Stimulated activated CD4-positive, alpha-beta T cell treated with anti-CD3 and anti-CD28 coated beads, TNF-alpha, amount 100 ng/mL, for 4 hours (primary cell): ENCODE results near the gene UBE3B.
"Not testable (repeated sequence)": the region's sequence is repeated elsewhere in the genome, so short reads cannot be mapped to it uniquely, and the experiment has no call there.

Experiments used
- DNase-seq, 3 experiments: peaks; one replicate each; pipeline ENCODE4 v3.0.0-alpha.2; 2020; ENCODE audit warnings: low read depth in 3 of 3

Gene UBE3B

DNA sequence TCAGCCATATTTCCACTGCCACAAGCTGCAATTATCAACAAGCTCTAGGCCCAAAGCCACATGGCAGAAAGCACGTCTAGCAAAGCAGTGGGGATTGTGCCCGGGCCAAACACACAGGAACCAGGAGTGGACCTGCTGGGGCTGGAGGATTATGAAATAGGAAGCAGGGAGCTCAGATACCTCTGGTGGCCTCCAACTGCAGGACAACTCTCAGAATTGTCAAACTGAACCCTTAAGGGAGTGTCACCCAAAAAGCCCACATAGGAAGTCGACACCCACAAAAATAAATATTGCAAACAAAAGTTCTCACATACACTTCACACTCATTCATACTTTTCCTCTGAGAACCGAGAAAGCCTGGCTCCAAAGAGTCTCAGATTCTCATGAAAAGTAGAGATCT, 26.5 kb upstream of the UBE3B start:
- DNase-seq = no peak

DNA sequence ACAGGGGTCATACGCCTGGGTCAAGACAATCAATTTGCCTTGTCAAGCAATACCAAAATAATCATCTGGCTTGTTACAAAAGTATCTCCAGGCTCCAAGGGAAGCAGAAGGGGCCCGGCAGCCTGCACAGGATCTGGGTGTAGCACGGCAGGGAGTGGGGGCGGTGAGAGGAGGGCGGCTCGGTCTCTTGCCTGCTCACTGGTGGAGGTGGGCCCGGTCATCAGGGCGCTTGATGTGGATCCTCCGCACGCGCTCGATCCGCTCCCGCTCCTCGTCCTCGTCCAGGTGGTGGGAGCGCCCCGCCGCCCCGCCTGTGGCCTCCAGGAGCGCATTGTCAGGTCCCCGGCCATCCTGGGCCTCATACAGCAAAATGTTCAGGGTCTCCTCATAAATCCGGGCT, 26.0 kb upstream of the UBE3B start:
- no peak for DNase-seq

DNA sequence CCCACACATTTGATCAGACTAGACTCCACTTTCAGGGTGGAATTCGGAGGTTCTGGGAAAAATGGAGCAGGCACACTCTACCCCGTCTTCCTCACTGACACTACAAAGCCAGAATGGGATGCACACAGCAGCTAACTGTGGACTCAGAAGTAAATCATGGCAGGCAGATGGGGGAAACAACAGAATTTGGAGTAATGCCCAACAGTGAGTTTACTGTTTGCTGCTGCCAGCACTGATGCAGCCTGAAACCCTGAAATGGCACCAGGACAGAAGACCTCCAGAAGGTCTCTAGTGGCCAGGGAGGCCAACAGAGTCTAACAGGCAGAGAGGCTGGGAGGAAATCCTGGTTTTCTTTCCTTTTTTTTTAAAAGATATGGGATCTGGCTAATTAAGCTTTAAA, 24.9 kb upstream of the UBE3B start:
- no peak for DNase-seq

DNA sequence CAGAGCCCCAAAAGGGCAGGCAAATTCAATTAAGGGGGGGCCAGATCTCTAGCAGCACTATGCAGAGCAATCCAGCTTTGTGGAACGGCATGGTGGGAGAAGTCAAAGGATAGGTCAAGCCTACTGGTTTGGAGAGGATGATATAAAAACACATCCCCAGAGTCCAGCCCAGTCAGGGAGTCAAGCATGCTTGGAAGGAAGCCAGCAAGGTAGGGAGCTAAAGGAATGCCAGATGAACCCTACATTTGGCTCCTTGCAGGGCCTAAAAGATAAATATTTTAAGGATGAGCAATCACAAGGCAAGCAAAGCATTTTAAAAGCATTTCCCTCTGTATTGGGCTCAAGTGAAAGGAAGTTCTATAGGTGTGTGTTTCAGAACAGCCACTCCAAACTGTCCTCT, 21.7 kb upstream of the UBE3B start:
- DNase-seq = no peak

DNA sequence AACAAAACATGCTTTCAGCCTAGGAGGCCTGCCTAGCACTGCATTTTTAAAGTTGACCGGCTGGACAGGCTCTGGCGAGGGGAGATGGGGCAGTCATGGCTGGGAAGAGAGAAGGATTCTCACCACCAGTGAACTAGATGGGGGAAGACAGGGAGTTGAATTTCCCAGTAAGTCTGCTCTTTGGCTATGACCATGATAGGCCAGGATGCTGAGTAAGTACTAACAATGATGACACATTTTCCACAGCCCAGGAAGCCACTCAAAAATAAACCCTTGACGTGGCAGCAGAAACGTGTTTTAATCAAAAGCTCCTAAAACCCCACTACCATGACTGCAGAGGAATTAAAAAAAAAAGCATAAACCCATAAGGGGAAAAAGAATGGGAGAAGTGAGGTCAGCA, 19.3 kb upstream of the UBE3B start:
- no peak for DNase-seq

DNA sequence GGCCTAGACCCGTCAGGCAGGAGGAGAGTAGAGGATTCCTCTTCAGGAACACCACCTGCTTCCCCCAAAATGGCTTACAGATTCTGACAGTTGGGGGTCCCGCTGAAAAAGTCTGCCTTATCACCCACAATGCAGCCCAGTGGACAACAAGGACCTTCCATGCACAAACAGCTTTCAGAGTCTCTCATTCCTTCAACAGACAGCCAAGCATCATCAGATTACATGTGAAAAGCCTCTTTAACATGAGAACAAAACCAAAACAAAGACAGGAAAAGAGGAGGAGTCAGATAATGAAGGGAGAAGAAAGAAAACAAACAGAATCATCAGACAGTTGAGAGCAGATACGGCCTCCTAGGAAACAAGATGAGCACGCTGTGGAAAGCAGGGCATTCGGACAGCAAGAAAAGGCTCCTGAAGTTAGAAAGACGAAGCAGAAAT, 18.6 kb upstream of the UBE3B start:
- DNase-seq = no peak

DNA sequence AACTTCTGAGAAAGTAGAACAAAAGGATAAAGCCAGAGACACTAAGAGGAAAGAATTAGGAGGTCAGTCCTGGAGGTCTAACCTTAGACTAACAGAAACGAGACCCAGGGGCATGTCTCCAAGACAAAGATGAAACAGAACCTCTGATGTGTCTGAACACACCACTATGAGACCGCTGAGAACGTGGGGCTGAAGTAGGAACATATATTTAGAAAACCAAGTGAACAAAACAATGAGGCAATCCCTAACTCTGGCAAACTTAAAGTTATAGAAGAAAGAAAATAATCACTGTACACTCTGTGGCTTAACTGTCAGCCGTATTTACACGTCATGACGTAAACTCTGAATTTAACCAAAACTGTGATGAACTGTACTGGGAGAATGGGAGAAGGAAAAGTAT, 18.2 kb upstream of the UBE3B start:
- no peak for DNase-seq

DNA sequence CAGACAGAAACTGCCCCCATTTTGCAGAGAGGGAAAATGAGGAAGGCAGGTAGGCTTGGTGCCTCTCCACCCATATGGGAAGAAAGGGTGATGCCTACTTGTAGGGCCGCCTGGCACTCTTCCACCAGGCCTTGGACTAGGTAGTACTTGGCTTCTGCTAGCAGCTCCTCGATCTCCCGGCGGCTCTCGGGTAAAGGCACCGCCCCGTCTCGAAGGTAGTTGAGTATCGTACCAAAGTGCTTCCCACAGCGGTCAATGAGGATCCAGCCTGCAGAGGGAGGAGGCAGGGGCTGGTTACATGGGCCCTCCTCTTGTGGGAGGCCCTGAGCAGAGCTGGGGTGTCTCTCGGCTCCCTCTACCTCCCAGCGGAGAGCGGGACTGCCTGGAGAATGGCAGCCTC, 16.9 kb upstream of the UBE3B start:
- DNase-seq = no peak

DNA sequence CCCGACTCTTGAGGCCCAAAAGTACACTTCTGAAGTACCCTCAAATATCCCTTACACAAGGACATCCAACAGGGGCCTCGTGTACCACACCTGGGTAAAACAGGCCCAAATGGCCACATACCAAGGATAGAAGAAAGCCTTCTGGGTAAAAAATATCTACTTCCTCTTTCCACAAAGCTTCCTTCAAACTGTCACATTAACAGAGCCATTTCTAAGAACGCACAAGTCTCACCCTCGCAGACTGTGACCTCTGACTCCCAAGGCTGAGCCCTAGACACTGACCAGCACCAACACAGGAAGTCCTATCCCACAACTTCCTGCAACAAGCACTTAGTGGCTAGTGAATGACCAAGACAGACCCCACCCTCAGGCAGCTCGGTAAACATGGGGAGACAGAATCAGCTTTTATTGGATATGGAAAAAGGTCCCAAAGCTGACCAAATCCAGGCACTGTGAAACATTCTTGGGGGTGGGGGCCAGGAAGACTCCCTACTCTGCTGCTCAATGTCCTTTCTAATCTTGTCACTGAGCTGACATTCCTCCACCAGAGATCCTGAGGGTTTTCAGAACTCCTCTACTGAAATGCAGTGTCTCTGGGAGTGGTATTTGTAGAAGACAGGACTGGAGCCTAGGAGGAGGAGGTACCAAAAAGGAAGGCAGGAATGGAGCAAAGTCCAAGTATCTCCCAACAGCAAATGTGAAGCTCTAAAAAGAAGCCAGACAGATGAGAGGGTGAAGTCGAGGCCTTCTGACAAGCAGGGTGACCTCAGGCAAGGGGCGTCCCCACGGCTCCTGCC, 16.2 kb upstream of the UBE3B start:
- no peak for DNase-seq

DNA sequence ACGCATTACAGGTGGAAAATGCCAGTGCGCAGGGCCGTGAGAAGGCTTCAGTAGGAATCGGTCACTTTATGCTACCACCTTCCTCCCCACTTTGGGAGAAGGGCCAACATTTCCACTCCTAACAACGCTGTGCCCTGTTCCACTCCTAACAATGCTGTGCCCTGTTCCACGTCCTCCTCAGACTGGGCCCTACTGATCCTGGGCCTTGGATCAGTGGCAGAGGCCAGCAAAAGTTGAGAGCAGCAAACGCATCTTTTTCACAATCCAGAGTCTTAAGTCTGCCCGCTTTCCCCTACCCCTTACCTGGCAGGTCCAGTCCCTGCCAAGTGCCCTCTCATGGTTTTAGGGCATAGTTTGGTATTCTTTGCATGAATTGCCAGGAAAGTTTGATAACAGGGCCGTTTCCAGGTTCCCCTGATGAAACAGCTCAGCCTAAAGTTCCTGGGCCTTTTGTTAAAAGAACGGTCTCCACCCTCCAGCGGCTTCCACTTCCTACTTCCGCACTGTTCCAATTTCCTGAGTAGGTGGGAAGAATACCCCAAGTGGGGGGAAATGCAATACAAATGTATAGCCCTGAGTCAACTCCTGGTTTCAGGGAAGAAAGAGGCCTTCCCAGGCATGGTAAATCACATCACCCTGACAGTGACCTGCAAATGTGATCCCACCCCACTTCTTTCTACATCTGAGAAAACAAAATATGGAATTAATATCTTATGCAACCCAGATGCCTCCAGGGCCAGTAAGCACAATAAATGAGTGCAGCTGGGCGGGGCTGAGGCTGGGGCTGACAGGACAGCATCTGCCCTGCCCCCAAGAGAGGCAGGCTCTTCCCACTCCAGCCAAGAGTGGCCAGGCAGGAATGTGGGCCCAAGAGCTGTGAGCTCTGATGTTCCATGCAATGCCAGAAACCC, 15.3 kb upstream of the UBE3B start:
- no peak for DNase-seq

DNA sequence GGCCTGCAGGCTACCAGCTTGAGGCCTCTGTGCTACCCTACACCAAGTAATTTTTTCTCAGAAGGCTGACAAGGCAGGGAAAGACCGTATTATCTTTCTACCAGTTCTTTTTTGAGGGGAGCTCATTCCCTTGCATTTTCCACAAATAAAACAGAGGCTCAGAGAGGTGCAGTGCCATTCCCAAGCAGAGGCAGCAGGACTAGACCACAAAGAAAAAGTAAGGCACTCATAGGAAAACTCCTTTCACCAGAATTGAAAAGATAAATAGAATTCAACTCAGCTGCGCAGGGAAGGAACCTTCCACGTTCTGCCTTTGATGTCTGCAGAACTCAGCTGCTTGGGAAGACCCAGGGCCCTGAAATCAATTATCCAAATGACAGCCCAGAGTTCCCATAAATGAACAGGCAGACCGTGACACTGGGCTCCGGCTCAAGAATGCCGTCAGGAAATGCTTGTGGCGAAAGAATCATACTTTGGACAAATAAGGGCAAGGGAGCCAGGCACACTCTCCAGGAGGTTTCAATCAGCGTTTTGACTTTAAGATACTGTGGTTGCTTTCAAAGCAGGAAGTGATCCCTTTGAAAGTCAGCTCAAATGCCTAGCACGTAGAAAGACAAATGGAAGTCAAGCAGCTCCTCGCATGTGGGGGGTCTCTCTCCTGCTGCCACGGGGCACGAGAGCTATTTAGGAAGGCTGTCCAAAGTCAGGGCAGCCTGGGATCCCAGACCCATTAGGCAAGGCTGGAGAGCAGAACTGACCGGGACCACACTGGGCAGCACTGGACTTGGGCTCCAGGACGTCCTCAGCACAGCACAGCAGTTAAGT, 14.4 kb upstream of the UBE3B start:
- no peak for DNase-seq

DNA sequence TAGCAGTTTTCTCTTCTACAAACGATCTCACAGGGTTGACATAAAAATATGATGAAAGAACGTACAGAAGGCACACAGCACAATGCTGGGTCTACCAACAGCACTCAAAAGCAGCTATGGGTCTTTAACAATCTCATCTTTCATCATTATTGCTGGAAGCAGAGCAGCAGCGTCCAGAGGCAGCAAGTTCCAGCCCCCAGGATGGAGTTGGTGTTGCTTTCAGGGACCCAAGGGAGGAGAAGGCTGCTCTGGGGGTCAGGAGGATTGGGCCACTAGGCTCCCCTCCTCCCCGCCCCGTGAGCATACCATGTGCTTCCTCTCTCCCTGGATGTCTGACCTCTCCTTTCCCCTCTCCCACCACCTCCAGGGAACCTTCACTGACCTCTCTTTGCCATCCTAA, 13.7 kb upstream of the UBE3B start:
- no peak for DNase-seq

DNA sequence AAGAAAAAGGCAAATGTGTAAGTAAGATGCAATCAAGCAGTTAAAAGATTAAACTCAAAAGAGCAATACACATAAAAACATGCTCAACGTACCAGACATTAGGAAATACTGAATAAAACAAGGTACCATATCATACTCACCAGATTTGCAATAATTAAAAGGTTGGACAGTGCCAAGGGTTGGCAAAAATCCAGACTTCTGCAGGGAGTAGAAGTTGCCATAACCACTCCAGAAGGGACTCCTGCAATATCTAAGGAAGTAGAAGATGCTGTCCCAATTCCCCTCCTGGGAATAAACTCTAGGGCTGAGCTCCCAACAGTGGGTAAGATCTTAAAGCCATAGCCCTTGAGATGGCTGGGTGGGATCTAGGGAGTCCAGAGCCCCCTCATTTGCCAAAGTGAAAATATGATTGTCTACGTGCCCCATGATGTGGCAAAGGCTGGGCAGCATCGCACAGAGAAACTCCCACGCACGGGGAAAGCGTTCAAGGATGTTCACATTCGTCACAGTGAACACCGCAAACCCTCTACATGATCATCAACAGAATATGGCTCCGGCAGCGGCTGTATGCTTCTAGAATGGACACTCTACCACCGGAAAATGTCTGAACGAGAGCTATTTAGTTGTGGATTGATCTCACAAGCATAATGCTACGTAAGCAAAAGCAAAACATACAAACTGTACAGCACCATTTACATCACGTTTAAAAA, 12.6 kb upstream of the UBE3B start:
- DNase-seq = no peak

DNA sequence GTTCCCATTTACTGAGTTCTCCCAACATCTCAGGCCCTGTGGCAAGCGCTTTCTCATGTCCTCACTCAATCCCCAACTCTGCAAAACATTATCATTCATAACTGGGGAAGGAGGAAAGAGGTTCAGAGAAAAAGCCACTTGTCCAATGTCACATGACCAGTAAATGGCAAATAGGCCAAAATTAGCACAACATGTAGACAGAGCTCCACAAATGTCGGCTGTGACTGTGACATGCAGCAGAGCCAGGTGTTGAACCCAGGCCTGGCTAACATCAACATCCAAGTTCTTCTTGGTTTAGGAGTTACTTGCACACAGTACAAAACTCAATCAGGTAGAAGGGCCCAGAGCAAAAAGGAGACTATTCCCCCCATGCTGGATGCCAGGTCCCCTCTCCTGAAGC, 11.1 kb upstream of the UBE3B start:
- no peak for DNase-seq

DNA sequence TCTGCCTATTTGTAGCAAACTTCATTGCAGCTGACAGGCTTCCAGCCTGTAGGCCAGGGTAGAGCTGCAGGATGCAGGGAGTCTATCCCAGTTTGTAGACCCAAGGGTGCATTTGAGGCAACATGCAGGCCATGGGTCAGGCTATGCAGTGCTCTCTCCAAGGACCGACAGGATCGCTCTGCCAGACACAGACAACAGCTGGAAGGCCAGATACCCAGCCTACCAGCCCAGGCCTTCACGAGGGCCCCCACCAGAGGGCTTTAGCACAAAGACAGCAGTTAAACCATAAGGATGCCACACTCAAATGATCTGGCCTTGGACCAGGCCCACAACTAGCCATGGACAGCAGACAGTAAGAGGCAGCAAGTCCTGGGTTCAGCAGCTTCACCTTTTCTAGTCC, 10.6 kb upstream of the UBE3B start:
- no peak for DNase-seq

DNA sequence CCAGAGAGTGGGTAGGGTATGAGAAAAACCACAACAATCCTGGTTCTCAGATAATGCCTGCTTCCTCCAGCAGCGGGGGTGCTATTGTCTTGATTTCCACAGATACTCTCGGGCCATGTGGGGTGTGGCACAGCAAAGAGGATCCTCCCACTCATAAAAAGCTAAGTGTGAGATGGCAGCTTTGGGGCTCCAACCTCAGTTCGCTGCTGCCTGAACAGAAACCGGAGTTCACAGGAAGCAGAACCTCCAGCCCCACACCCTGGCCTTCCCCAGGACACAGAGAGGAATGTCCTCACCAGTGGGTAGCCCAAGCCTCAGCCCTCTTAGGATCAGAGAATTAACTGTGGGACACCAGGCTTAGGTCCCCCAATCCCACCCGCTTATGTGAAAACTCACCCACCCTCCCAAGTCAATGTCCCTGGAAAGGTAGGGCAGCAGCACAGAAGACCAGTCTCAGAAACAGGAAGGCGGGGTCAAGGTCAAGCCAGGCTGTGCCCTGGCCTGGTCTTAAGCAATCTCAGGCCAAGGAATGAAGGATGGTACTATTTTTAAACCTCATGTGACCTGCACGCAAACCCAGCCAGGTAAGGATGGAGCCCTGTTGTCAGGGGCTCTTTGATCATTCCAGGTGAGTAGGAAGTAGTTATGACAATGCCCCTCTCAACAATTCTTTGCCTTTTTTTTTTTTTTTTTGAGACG, 9.3 kb upstream of the UBE3B start:
- DNase-seq = no peak

DNA sequence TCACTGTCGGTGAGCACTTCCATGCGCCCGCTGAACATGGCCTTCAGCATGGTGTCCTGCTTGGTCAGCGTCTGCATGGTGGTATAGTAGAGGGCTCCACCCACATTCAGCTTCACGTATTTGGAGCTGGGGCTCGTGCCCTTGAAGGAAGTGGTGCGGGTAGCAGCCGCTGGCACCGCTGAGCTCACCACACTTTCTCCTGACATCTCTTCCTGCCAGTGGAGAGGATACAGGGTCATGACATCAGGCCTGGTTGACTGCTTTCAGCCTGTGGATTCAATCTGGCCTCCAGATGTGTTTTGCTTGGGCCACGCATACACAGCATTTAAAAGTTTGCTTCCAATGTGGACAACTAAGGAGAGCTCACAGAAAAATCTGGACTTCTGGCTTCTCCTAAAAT, 7.9 kb upstream of the UBE3B start:
- no peak for DNase-seq

DNA sequence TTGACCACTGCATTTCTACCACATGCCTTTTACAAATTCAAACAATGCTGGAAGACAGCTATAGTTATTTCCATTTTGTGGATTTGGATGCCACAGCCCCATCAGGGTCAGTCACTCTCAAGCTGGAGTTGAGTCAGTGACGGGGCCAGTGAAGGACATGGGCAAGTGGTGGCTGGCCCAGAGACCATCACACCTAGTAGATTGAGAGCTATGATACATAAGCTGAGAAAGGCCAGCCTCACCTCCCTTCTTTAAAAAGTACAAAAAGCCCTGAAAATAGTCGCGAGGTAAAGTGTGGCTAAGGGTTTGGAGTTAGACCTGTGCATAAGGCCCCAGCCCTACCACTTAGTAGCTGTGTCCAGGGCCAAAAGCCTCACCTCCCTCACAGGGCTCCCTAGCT, 4.4 kb upstream of the UBE3B start:
- no peak for DNase-seq

DNA sequence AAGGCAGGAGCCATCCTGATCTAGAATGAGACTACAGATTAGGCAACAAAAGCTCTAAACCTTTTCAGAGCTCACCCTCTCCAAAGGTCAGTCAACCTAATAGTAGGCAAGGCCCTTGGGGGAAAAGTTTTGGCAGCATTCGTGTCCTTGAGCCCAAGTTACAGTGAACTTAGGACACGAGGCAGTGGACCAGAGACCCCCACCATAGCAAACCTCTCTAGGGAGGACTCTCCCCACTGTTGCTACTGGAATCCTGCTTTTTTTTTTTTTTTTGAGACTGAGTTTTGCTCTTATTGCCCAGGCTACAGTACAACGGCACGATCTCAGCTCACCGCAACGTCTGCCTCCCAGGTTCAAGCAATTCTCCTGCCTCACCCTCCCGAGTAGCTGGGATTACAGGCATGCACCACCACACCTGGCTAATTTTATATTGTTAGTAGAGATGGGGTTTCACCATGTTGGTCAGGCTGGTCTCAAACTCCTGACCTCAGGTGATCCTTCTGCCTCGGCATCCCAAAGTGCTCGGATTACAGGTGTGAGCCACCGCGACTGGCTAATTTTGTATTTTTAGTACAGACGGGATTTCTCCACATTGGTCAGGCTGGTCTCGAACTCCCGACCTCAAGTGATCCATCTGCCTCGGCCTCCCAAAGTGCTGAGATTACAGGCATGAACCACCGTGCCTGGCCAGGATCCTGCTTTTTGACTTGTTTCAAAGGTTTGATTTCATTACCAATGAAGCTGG, 3.7 kb upstream of the UBE3B start:
- DNase-seq = not testable (repeated sequence)

DNA sequence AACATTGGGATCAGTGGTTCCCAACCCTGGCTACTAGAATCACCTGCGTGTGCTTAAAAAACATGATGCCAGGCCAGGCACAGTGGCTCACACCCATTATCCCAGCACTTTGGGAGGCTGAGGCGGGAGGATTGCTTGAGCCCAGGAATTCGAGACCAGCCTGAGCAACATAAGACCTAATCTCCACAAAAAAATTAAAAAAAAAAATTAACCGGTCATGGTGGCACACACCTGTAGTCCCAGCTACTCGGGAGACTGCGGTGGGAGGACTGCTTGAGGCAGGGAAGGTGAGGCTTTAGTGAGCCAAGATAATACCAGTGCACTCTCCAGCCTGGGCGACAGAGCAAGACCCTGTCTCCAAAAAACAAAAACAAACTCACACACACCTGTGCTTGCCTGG, 2.3 kb upstream of the UBE3B start:
- no peak for DNase-seq
